ENCODE results near the gene TCP1.

DNA sequence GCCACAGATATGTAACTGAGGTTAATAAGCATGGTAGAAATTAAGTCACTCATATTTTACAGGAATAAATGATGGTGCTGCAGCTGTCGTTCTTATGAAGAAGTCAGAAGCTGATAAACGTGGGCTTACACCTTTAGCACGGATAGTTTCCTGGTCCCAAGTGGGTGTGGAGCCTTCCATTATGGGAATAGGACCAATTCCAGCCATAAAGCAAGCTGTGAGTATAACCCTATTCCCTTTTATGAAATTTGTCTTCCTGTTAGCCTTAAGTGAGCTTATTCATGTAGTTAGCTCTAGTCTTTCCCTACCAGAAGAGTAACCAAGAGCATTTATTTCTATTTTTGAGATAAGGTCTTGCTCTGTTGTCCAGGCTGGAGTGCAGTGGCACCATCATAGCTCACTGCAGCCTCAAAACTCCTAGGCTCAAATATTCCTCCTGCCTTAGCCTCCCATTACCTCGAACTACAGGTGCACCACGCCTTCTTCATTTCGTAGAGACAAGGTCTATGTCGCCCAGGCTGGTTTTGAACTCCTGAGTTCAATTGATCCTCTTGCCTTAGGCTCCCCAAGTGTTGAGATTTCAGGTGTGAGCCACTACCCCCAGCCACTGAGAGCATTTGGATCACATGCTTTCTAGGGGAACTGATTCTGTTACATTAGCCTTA is 12.0 kb downstream of the TCP1 start:
- no peak for TF ChIP-seq CTCF (IDR thresholded peaks at IDR 0.05; ENCODE audit: poor library complexity)
- TF ChIP-seq EZH2phosphoT487 (IDR thresholded peaks at IDR 0.05; ENCODE audit: low read depth, severe bottlenecking, unreplicated experiment) = no peak

Measured in hepatocyte (in vitro differentiated cells).